Kidney (tissue), 14 donors: ENCODE measurements around the gene CATSPERE. TPM values are rescaled to one million over a fixed set of nuclear protein-coding genes. Genes with fewer than 3 reads are reported as not detected.
A peak's percentile ranks its signal among the peaks of the same experiment; 100 is the strongest.

Experiments used
- DNase-seq, 5 donors: peaks; one replicate each; pipeline ENCODE4 v3.0.0-alpha.2; 2013 to 2020
- FAIRE-seq: peaks from 2 replicates; lab custom pipeline; 2012; peaks lifted over from hg19 to GRCh38; lab: Jason Lieb, UNC
- H3K27ac ChIP-seq, 2 donors: one replicate each; pipeline ENCODE4 v1.7.0; 2013; ENCODE audit warnings: low read depth in 2 of 2, low read length in 2 of 2, inconsistent platforms in 1 of 2
- H3K27me3 ChIP-seq: one replicate; pipeline ENCODE4 v1.7.1; 2013; ENCODE audit warnings: low read length, inconsistent platforms; ENCODE audit not compliant: control insufficient read depth, insufficient read depth
- H3K36me3 ChIP-seq, 3 donors: one replicate each; pipeline versions ENCODE4 v1.7.0 to v1.7.1; 2013; ENCODE audit warnings: low read length in 3 of 3, control low read depth in 1 of 3, inconsistent platforms in 1 of 3; ENCODE audit not compliant: insufficient read depth in 3 of 3, control insufficient read depth in 2 of 3
- H3K4me1 ChIP-seq, 3 donors: one replicate each; pipeline versions ENCODE4 v1.7.0 to v1.7.1; 2013; ENCODE audit warnings: low read length in 3 of 3, inconsistent platforms in 1 of 3, low read depth in 1 of 3; ENCODE audit not compliant: control insufficient read depth in 2 of 3, insufficient read depth in 2 of 3
- H3K4me3 ChIP-seq, 3 donors: one replicate each; pipeline versions ENCODE4 v1.7.0 to v1.8.1; 2013; ENCODE audit warnings: low read length in 3 of 3, control low read depth in 1 of 3, inconsistent platforms in 1 of 3
- H3K9ac ChIP-seq, 3 donors: one replicate each; pipeline versions ENCODE4 v1.7.0 to v1.7.1; 2013; ENCODE audit warnings: low read length in 3 of 3, control low read depth in 1 of 3, inconsistent platforms in 1 of 3
- H3K9me3 ChIP-seq, 3 donors: one replicate each; pipeline versions ENCODE4 v1.7.0 to v1.7.1; 2013; ENCODE audit warnings: low read length in 3 of 3, control low read depth in 1 of 3, inconsistent platforms in 1 of 3; ENCODE audit not compliant: control insufficient read depth in 2 of 3, insufficient read depth in 1 of 3
- CTCF ChIP-seq: IDR thresholded peaks from 3 replicates; pipeline ENCODE4 v1.5.1; 2012; ENCODE audit warnings: mild to moderate bottlenecking, moderate library complexity, borderline replicate concordance; ENCODE audit not compliant: insufficient read depth; ENCODE audit errors: extremely low read depth
- intact Hi-C: fragments of 100-400 bp; cut with DNase I; formaldehyde crosslinking; loops from one replicate; pipeline ENCODE4 v1.11.1; 2022
- polyA plus RNA-seq: library from polyadenylated mRNA; stranded (reverse); fragments of 350-450 nt; fragmentation: Illumina TruSeq; extraction: RNeasy Lipid Tissue Mini Kit (QIAGEN cat#74804); gene quantifications from one replicate; pipeline ENCODE4 v1.2.3, GENCODE V29; 2014; ENCODE audit warnings: low read depth, low replicate concordance; ENCODE audit not compliant: insufficient read depth
- total RNA-seq: library from RNA; stranded (reverse); fragmentation: NEBNext Ultra II Directional; extraction: Animal tissue kit (Norgen Biotek cat#: 25700); gene quantifications from one replicate; pipeline ENCODE4 v1.2.1, GENCODE V29; 2021
- donor health status: control.
- donor health status: control.
- donor health status: control.
- donor health status: control.
- donor health status: control.
- donor health status: DM: yes; HTN: yes; CAD: no.
- donor health status: Normal renal cell carcinoma (clear cell type).

CATSPERE gene
- total and polyA plus RNA-seq, 2 donors from 2014 or later, result 0.73 to 2.5 TPM

- DNase-seq, result peak in 1 of 5 donors; percentile 34
- intact Hi-C loops, result no loop called here
Measured at GRCh38 chr1:244454412-244454811, 6.7 kb upstream of the CATSPERE start.

GRCh38 chr1:244456586-244456985 lies 4.5 kb upstream of the CATSPERE start:
- peaks cover 0 to 11% (median 4%) of the 10 kb centered on the region in 3 donors for H3K4me1 ChIP-seq
- DNase-seq (no peak), FAIRE-seq (no peak)
- no peaks in the 10 kb centered on the region for H3K27me3 ChIP-seq
- H3K4me3 ChIP-seq, result no peak overlapping the region
- no peaks in the 10 kb centered on the region for H3K36me3 ChIP-seq
- intact Hi-C loops, result no loop called here
- H3K27ac ChIP-seq, result no peak overlapping the region
- H3K9ac ChIP-seq, result no peak overlapping the region
- no peaks in the 10 kb centered on the region for H3K9me3 ChIP-seq
- no peak for TF ChIP-seq CTCF

More at GRCh38 chr1:244454412-244454811, 6.7 kb upstream of the CATSPERE start:
- Histone ChIP-seq H3K36me3 (no peaks in the 10 kb centered on the region), H3K4me3 (no peak overlapping the region), H3K9me3 (no peaks in the 10 kb centered on the region), H3K27me3 (no peaks in the 10 kb centered on the region), H3K4me1 (peaks cover 0 to 14% (median 7%) of the 10 kb centered on the region in 3 donors), H3K9ac (no peak overlapping the region), H3K27ac (no peak overlapping the region)
- TF ChIP-seq CTCF, result no peak
- FAIRE-seq, result no peak

GRCh38 chr1:244458781-244459180 lies 2.3 kb upstream of the CATSPERE start:
- no peak for FAIRE-seq
- H3K4me1 ChIP-seq, result peaks cover 0 to 4% (median 2%) of the 10 kb centered on the region in 3 donors
- TF ChIP-seq CTCF, result no peak

GRCh38 chr1:244460197-244460596 lies 876 bp upstream of the CATSPERE start:
- no peaks in the 10 kb centered on the region for H3K27me3 ChIP-seq
- no peaks in the 10 kb centered on the region for H3K36me3 ChIP-seq
- H3K4me1 ChIP-seq, result peaks cover 0 to 4% (median 2%) of the 10 kb centered on the region in 3 donors
- intact Hi-C loops, result no loop called here
- no peak overlapping the region for H3K9ac ChIP-seq
- no peak overlapping the region for H3K4me3 ChIP-seq
- no peaks in the 10 kb centered on the region for H3K9me3 ChIP-seq
- FAIRE-seq (no peak), DNase-seq (no peak)
- no peak for TF ChIP-seq CTCF
- H3K27ac ChIP-seq, result no peak overlapping the region

More at GRCh38 chr1:244458781-244459180, 2.3 kb upstream of the CATSPERE start:
- Histone ChIP-seq H3K36me3 (no peaks in the 10 kb centered on the region), H3K27me3 (no peaks in the 10 kb centered on the region), H3K4me3 (no peak overlapping the region), H3K9me3 (no peaks in the 10 kb centered on the region), H3K9ac (no peak overlapping the region), H3K27ac (no peak overlapping the region)
- no peak for DNase-seq
- intact Hi-C loops, result no loop called here
